HepG2 (cell line): ENCODE measurements around the gene FGFR3. TPM values are rescaled to one million over a fixed set of nuclear protein-coding genes. Genes with fewer than 3 reads are reported as not detected.

ENCODE experiments used
- ATAC-seq: fragments of 200-7000 bp; cut with Tn5 transposase; 3 replicates; pipeline ENCODE4 v1.9.1; 2020; ENCODE audit warnings: mild to moderate bottlenecking, moderate library complexity
- BruUV-seq: library from RNA; stranded (reverse); fragments of 400-500 nt; replicated peaks from 2 replicates; lab custom pipeline; 2021; lab: Mats Ljungman, UMichigan
- CTCF ChIA-PET: fragments of 300-600 bp; formaldehyde crosslinking; extraction: SDS; loops from one replicate; lab custom pipeline; 2021; ENCODE audit warnings: low total read pairs, inconsistent platforms, low intra/inter-chr PET ratio; lab: Yijun Ruan, JAX
- POLR2A ChIA-PET: fragments of 350-600 bp; sonication (Branson Sonifier 250); formaldehyde crosslinking; loops from one replicate; lab custom pipeline; 2020; ENCODE audit warnings: antibody characterized with exemption, inconsistent platforms; lab: Yijun Ruan, JAX
- DNase-seq: peaks from one replicate; pipeline ENCODE4 v3.0.0-alpha.2; 2015; ENCODE audit warnings: low spot score
- FAIRE-seq: peaks from 3 replicates; lab custom pipeline; 2011; peaks lifted over from hg19 to GRCh38; lab: Jason Lieb, UNC
- H2AFZ ChIP-seq: one replicate; pipeline ENCODE4 v1.6.1; 2011; ENCODE audit warnings: low read length, inconsistent platforms
- H3K27ac ChIP-seq: fragments of 300-600 bp; 3 replicates; pipeline ENCODE4 v1.8.0; 2011; ENCODE audit warnings: mixed run types, mild to moderate bottlenecking, mixed read lengths, low read length, inconsistent platforms; ENCODE audit not compliant: insufficient read depth; ENCODE audit errors: extremely low read length
- H3K27me3 ChIP-seq, 2 experiments: fragments of 200-600 bp in 1 of 2; 2 replicates in 1 of 2; 3 replicates in 1 of 2; pipeline versions ENCODE4 v1.6.0 to v1.8.0; 2011; ENCODE audit warnings: low read length in 2 of 2, mild to moderate bottlenecking in 2 of 2, moderate library complexity in 2 of 2, inconsistent platforms in 1 of 2; ENCODE audit not compliant: insufficient read depth in 2 of 2, control insufficient read depth in 1 of 2
- H3K36me3 ChIP-seq, 2 experiments: fragments of 200-600 bp in 1 of 2; replicated peaks in 1 of 2; 2 replicates in 1 of 2; 3 replicates in 1 of 2; pipeline versions ENCODE4 v1.5.1 to v1.8.0; 2011; ENCODE audit warnings: low read length in 2 of 2, inconsistent platforms in 1 of 2; ENCODE audit not compliant: insufficient read depth in 2 of 2, control insufficient read depth in 1 of 2
- H3K4me1 ChIP-seq: 2 replicates; pipeline ENCODE4 v1.5.1; 2012; ENCODE audit warnings: low read length, inconsistent platforms; ENCODE audit not compliant: insufficient read depth
- H3K4me2 ChIP-seq: 2 replicates; pipeline ENCODE4 v1.6.0; 2011; ENCODE audit warnings: low read depth, low read length, inconsistent platforms
- H3K4me3 ChIP-seq, 3 experiments: fragments of 200-600 bp in 1 of 3; sonication (generic), shearing (Covaris generic) in 1 of 3; replicated peaks in 1 of 3; 2 replicates each; pipeline ENCODE4 v1.5.1; 2011 to 2016; ENCODE audit warnings: low read length in 3 of 3, inconsistent platforms in 2 of 3, low read depth in 2 of 3, mild to moderate bottlenecking in 2 of 3, control low read depth in 1 of 3, mixed read lengths in 1 of 3; ENCODE audit not compliant: insufficient read depth in 1 of 3
- H3K79me2 ChIP-seq: one replicate; pipeline ENCODE4 v1.6.1; 2011; ENCODE audit warnings: low read length, inconsistent platforms; ENCODE audit not compliant: insufficient read depth
- H3K9ac ChIP-seq: 2 replicates; pipeline ENCODE4 v1.6.0; 2011; ENCODE audit warnings: mild to moderate bottlenecking, low read depth, low read length, inconsistent platforms; ENCODE audit not compliant: insufficient read depth
- H3K9me3 ChIP-seq: 2 replicates; pipeline ENCODE4 v1.5.1; 2012; ENCODE audit warnings: mild to moderate bottlenecking, low read length
- H4K20me1 ChIP-seq: 2 replicates; pipeline ENCODE4 v1.6.0; 2011; ENCODE audit warnings: inconsistent platforms, mild to moderate bottlenecking, low read length, moderate library complexity; ENCODE audit not compliant: insufficient read depth
- ADNP ChIP-seq: sonication (generic); formaldehyde crosslinking; IDR thresholded peaks from 2 replicates; pipeline ENCODE4 v1.4.0; 2020; ENCODE audit warnings: missing genetic modification reagents
- BORCS8-MEF2B ChIP-seq: sonication (generic); formaldehyde crosslinking; IDR thresholded peaks from 2 replicates; pipeline ENCODE4 v1.8.0; 2022; ENCODE audit warnings: mild to moderate bottlenecking, missing genetic modification reagents
- HCFC1 ChIP-seq: fragments of 150-350 bp; IDR thresholded peaks from 2 replicates; pipeline ENCODE4 v1.6.1; 2014; ENCODE audit warnings: low read depth, low read length
- HDAC2 ChIP-seq: sonication (generic); formaldehyde crosslinking; IDR thresholded peaks from 2 replicates; pipeline ENCODE4 v1.4.0; 2020; ENCODE audit warnings: missing genetic modification reagents
- HNRNPL ChIP-seq: fragments of 200-400 bp; formaldehyde crosslinking; IDR thresholded peaks from 2 replicates; pipeline ENCODE4 v1.6.1; 2017; ENCODE audit warnings: mild to moderate bottlenecking, low read depth, low read length
- NR2F2 ChIP-seq: IDR thresholded peaks from 2 replicates; pipeline ENCODE4 v1.6.1; 2012; ENCODE audit warnings: low read depth, inconsistent platforms, borderline replicate concordance
- PCBP2 ChIP-seq: fragments of 200-400 bp; formaldehyde crosslinking; optimal IDR thresholded peaks from 2 replicates; pipeline ENCODE3; 2018; ENCODE audit warnings: low read length, low read depth; ENCODE audit not compliant: poor library complexity, severe bottlenecking
- PLRG1 ChIP-seq: fragments of 450-650 bp; conservative IDR thresholded peaks from 2 replicates; pipeline ENCODE4 v1.6.1; 2016
- RBM22 ChIP-seq: fragments of 200-400 bp; formaldehyde crosslinking; optimal IDR thresholded peaks from 2 replicates; pipeline ENCODE3; 2017; ENCODE audit warnings: mild to moderate bottlenecking, low read length, moderate library complexity
- RORA ChIP-seq: sonication (generic); formaldehyde crosslinking; IDR thresholded peaks from 2 replicates; pipeline ENCODE4 v1.5.0; 2020; ENCODE audit warnings: mild to moderate bottlenecking, missing genetic modification reagents, moderate library complexity
- ZBTB38 ChIP-seq: sonication (generic); formaldehyde crosslinking; IDR thresholded peaks from 2 replicates; pipeline ENCODE4 v1.5.1; 2020; ENCODE audit warnings: mild to moderate bottlenecking, missing genetic modification reagents
- ZNF331 ChIP-seq: sonication (generic); formaldehyde crosslinking; IDR thresholded peaks from 2 replicates; pipeline ENCODE4 v1.4.0; 2020; ENCODE audit warnings: missing genetic modification reagents
- ZNF75D ChIP-seq: sonication (generic); formaldehyde crosslinking; IDR thresholded peaks from 2 replicates; pipeline ENCODE4 v1.8.1; 2023; ENCODE audit warnings: missing genetic modification reagents, mild to moderate bottlenecking, borderline replicate concordance
- ZNF878 ChIP-seq: sonication (generic); formaldehyde crosslinking; IDR thresholded peaks from 2 replicates; pipeline ENCODE4 v1.8.1; 2023; ENCODE audit warnings: mild to moderate bottlenecking, missing genetic modification reagents, moderate library complexity
- ZNF879 ChIP-seq: sonication (generic); formaldehyde crosslinking; IDR thresholded peaks from 2 replicates; pipeline ENCODE4 v1.8.1; 2023; ENCODE audit warnings: missing genetic modification reagents
- WGBS: methylation state at CpG from one replicate; pipeline ENCODE4 v1.1.6; 2017; ENCODE audit warnings: low lambda C conversion rate; 5-methylcytosine and 5-hydroxymethylcytosine counted together
- in situ Hi-C: cut with HindIII; loops from 2 replicates; pipeline ENCODE4 v1.10.0; 2017; ENCODE audit warnings: low pct_unique_long_range_greater_than_20kb; ENCODE audit not compliant: extremely low pct_ligation_motif_present
- intact Hi-C: fragments of 100-400 bp; cut with micrococcal nuclease; formaldehyde crosslinking; loops from one replicate; pipeline ENCODE4 v1.10.0; 2022; ENCODE audit not compliant: unreplicated experiment
- polyA plus RNA-seq, 8 experiments: library from polyadenylated mRNA; depleted of rRNA in 3 of 8; stranded (reverse) in 7 of 8; unstranded in 1 of 8; fragments of >200 nt; fragmentation: Illumina TruSeq in 4 of 8; extraction: Trizol in 4 of 8; gene quantifications; 2 replicates each; pipeline versions ENCODE4 v1.2.1 to v1.2.3, GENCODE V29; 2011 to 2016; ENCODE audit warnings: low read depth in 4 of 8, missing spikeins in 1 of 8, mixed read lengths in 1 of 8; ENCODE audit not compliant: insufficient read depth in 1 of 8
- total RNA-seq, 5 experiments: library from RNA; depleted of rRNA; stranded (reverse); fragments of >200 nt; fragmentation: Illumina TruSeq; extraction: Trizol; gene quantifications; 2 replicates each; pipeline ENCODE4 v1.2.3, GENCODE V29; 2016; ENCODE audit warnings: low read depth in 1 of 5
- TF ChIP-seq, protein P1 (sequence below): sonication (generic); formaldehyde crosslinking; IDR thresholded peaks from 2 replicates; pipeline ENCODE4 v1.4.0; 2020; ENCODE audit warnings: missing genetic modification reagents, mild to moderate bottlenecking, borderline replicate concordance
- TF ChIP-seq, protein P2 (sequence below): sonication (generic); formaldehyde crosslinking; IDR thresholded peaks from 2 replicates; pipeline ENCODE4 v1.5.0; 2020; ENCODE audit warnings: mild to moderate bottlenecking, missing genetic modification reagents
- TF ChIP-seq, protein P3 (sequence below): IDR thresholded peaks from 2 replicates; pipeline ENCODE4 v1.6.1; 2016; ENCODE audit warnings: low read depth, control low read depth

Gene FGFR3
- total and polyA plus RNA-seq, 2 of the 13 experiments (the other 11 are each of a cell fraction or from before 2014, with no cell fraction given) = 103 to 109 TPM

DNA sequence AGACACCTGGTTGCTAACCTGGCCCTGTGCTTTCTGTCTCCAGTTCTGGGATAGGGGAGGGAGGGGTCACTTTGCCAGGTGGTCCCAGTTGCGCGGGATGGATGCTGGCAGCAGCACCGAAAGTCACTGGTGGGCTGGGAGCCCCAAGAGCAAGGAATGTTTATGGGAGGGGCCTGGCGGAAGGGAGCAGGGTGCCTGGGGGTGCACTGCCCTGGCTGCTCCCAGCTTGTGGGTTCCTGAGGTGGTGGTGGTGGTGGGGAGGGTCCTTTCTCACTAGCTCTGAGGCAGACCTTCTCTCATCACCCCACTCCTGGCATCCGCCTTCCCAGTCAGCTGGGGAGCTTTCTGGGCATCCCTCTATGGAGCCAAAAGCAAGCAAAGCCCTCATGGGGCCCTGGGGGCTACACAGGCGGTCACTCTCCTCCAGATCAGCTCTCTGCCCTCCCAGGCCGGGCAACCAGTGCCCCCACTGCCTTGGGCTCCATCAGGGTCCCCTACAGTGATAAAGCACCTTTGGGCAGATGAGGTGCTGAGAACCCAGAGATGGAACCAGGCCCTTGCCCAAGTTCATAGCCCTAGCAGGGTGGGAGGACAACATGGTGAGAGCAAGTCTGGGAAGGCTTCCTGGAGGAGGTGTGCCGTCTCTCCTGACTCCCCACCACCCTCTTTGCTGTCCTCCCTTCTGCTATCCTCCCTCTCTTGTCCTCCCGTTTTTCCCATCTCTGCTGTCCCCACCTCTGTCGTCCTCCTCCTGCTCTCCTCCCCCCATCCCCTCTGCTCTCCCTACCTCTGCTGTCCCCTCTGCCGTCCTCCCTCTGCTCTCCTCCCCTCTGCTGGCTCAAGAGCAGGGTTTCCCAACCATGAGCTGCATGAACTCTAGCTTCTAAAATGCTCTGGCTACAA lies 16.0 kb downstream of the FGFR3 start:
- no peaks in the 10 kb centered on the region for H3K9me3 ChIP-seq
- DNase-seq (no peak), FAIRE-seq (no peak), ATAC-seq (peak; percentile 3)
- CTCF ChIA-PET = interaction anchor here (0.7 to 4.3 kb wide), 14 partner anchors 14 to 116 kb away, joined by 3 to 179 read pairs (median 6); no protein-coding TSS in a partner anchor
- H3K9ac ChIP-seq = no peak overlapping the region
- H3K27ac ChIP-seq = peak overlapping the region; percentile 24
- no TSS peak for BruUV-seq
- peaks cover 20% of the 10 kb centered on the region for H3K4me1 ChIP-seq
- H3K4me3 ChIP-seq = no peak overlapping the region
- no peak overlapping the region for H3K4me2 ChIP-seq
- peaks cover 9% of the 10 kb centered on the region; the same call in 1 of the 2 replicates for H4K20me1 ChIP-seq
- POLR2A ChIA-PET = interaction anchor here (1.5 to 8.0 kb wide), 10 partner anchors 13 to 63 kb away, joined by 4 to 119 read pairs (median 8); partner anchors contain the start of gene FGFR3
- H2AFZ ChIP-seq = no peak overlapping the region
- H3K36me3 ChIP-seq = peaks cover 19 to 39% of the 10 kb centered on the region in 2 experiments; a peak in 4 of 5 replicates
- H3K27me3 ChIP-seq = no peaks in the 10 kb centered on the region
- intact Hi-C loops (no loop called here), in situ Hi-C loops (loop anchor here (10.0 kb wide), 1 partner anchor 54 kb away; no protein-coding TSS in a partner anchor)
- no peaks in the 10 kb centered on the region for H3K79me2 ChIP-seq
- WGBS = 45% methylated on average over 7 of the region's 11 CpGs
- TF ChIP-seq, protein P1, sequence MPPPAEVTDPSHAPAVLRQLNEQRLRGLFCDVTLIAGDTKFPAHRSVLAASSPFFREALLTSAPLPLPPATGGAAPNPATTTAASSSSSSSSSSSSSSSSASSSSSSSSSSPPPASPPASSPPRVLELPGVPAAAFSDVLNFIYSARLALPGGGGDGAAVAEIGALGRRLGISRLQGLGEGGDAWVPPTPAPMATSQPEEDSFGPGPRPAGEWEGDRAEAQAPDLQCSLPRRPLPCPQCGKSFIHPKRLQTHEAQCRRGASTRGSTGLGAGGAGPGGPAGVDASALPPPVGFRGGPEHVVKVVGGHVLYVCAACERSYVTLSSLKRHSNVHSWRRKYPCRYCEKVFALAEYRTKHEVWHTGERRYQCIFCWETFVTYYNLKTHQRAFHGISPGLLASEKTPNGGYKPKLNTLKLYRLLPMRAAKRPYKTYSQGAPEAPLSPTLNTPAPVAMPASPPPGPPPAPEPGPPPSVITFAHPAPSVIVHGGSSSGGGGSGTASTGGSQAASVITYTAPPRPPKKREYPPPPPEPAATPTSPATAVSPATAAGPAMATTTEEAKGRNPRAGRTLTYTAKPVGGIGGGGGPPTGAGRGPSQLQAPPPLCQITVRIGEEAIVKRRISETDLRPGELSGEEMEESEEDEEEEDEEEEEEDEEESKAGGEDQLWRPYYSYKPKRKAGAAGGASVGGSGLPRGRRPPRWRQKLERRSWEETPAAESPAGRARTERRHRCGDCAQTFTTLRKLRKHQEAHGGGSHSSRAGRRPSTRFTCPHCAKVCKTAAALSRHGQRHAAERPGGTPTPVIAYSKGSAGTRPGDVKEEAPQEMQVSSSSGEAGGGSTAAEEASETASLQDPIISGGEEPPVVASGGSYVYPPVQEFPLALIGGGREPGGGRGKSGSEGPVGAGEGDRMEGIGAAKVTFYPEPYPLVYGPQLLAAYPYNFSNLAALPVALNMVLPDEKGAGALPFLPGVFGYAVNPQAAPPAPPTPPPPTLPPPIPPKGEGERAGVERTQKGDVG (CRISPR knock-in tag) = 0 out of 2 replicates have a peak, but pooled peaks have one; percentile 11
- no peak for TF ChIP-seq ZNF75D (CRISPR knock-in tag)
- peak; percentile 75 for TF ChIP-seq PCBP2
- TF ChIP-seq ZNF878 = peak; percentile 51; the same call in 1 of the 2 replicates
- TF ChIP-seq ZNF331 (CRISPR knock-in tag) = no peak
- TF ChIP-seq ZBTB38 (CRISPR knock-in tag) = 0 out of 2 replicates have a peak, but pooled peaks have one; percentile 47
- no peak; the same call in 1 of the 2 replicates for TF ChIP-seq HNRNPL
- TF ChIP-seq, protein P2, sequence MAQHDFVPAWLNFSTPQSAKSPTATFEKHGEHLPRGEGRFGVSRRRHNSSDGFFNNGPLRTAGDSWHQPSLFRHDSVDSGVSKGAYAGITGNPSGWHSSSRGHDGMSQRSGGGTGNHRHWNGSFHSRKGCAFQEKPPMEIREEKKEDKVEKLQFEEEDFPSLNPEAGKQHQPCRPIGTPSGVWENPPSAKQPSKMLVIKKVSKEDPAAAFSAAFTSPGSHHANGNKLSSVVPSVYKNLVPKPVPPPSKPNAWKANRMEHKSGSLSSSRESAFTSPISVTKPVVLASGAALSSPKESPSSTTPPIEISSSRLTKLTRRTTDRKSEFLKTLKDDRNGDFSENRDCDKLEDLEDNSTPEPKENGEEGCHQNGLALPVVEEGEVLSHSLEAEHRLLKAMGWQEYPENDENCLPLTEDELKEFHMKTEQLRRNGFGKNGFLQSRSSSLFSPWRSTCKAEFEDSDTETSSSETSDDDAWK (CRISPR knock-in tag) = no peak
- peak; percentile 92 for TF ChIP-seq RBM22
- no peak for TF ChIP-seq ZNF879 (CRISPR knock-in tag)
- TF ChIP-seq HDAC2 (CRISPR knock-in tag) = no peak
- TF ChIP-seq, protein P3, sequence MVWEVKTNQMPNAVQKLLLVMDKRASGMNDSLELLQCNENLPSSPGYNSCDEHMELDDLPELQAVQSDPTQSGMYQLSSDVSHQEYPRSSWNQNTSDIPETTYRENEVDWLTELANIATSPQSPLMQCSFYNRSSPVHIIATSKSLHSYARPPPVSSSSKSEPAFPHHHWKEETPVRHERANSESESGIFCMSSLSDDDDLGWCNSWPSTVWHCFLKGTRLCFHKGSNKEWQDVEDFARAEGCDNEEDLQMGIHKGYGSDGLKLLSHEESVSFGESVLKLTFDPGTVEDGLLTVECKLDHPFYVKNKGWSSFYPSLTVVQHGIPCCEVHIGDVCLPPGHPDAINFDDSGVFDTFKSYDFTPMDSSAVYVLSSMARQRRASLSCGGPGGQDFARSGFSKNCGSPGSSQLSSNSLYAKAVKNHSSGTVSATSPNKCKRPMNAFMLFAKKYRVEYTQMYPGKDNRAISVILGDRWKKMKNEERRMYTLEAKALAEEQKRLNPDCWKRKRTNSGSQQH (CRISPR knock-in tag) = no peak
- peak; percentile 53; the same call in 1 of the 2 replicates for TF ChIP-seq NR2F2
- TF ChIP-seq ADNP (CRISPR knock-in tag) = no peak
- TF ChIP-seq BORCS8-MEF2B (CRISPR knock-in tag) = 0 out of 2 replicates have a peak, but pooled peaks have one; percentile 17
- no peak for TF ChIP-seq RORA (CRISPR knock-in tag)
- no peak for TF ChIP-seq HCFC1
- TF ChIP-seq PLRG1 = no peak
